Spleen (tissue), 11 donors: Measurements from ENCODE around the gene OR6C3. TPM values are rescaled to one million over a fixed set of nuclear protein-coding genes. Genes with fewer than 3 reads are reported as not detected.

Experiments
- DNase-seq: peaks from one replicate; pipeline ENCODE4 v3.0.0-alpha.2; 2020
- H3K27ac ChIP-seq, 8 donors: fragments of 200-600 bp; sonication (generic) in 7 of 8; 1 replicate in 4 of 8; 2 replicates in 4 of 8; pipeline versions ENCODE4 v1.5.0 to v1.8.0; 2016 to 2021; ENCODE audit warnings: inconsistent platforms in 4 of 8, mild to moderate bottlenecking in 4 of 8, moderate library complexity in 1 of 8
- H3K27me3 ChIP-seq, 7 donors: fragments of 200-600 bp; sonication (generic) in 6 of 7; replicated peaks in 1 of 7; 1 replicate in 4 of 7; 2 replicates in 3 of 7; pipeline versions ENCODE4 v1.5.0 to v1.8.0; 2016 to 2021; ENCODE audit warnings: inconsistent platforms in 3 of 7, mild to moderate bottlenecking in 1 of 7
- H3K36me3 ChIP-seq, 6 donors: fragments of 200-600 bp; sonication (generic) in 5 of 6; 1 replicate in 4 of 6; 2 replicates in 2 of 6; pipeline versions ENCODE4 v1.5.0 to v1.8.0; 2016 to 2021; ENCODE audit warnings: inconsistent platforms in 2 of 6
- H3K4me1 ChIP-seq, 6 donors: fragments of 200-600 bp; sonication (generic) in 5 of 6; 1 replicate in 3 of 6; 2 replicates in 3 of 6; pipeline versions ENCODE4 v1.5.0 to v1.8.0; 2016 to 2021; ENCODE audit warnings: inconsistent platforms in 3 of 6
- H3K4me3 ChIP-seq, 8 donors: fragments of 200-600 bp; sonication (generic) in 7 of 8; 1 replicate in 4 of 8; 2 replicates in 4 of 8; pipeline versions ENCODE4 v1.5.0 to v1.8.0; 2016 to 2021; ENCODE audit warnings: inconsistent platforms in 4 of 8, mild to moderate bottlenecking in 4 of 8, moderate library complexity in 2 of 8
- H3K9me3 ChIP-seq, 8 donors: fragments of 200-600 bp; sonication (generic) in 7 of 8; 1 replicate in 4 of 8; 2 replicates in 4 of 8; pipeline versions ENCODE4 v1.5.0 to v1.8.0; 2016 to 2021; ENCODE audit warnings: inconsistent platforms in 4 of 8
- POLR2A ChIP-seq, 3 donors: fragments of 450-650 bp; IDR thresholded peaks; one replicate each; pipeline ENCODE4 v1.5.1; 2017; ENCODE audit warnings: antibody characterized with exemption in 3 of 3, mild to moderate bottlenecking in 1 of 3
- POLR2AphosphoS5 ChIP-seq, 3 donors: sonication (generic); formaldehyde crosslinking; IDR thresholded peaks; one replicate each; pipeline ENCODE4 v1.5.1; 2017; ENCODE audit warnings: antibody characterized with exemption in 3 of 3
- WGBS, 5 donors: extraction: QIAGEN DNeasy Blood & Tissue Kit in 3 of 5; methylation state at CpG; one replicate each; pipeline versions ENCODE4 v1.1.5 to v1.1.7; 2013 to 2018; 5-methylcytosine and 5-hydroxymethylcytosine counted together
- intact Hi-C: fragments of 100-400 bp; cut with DNase I; formaldehyde crosslinking; loops from one replicate; pipeline ENCODE4 v1.15.0; 2023; ENCODE audit warnings: low total_unique reads
- polyA plus RNA-seq, 3 donors: library from polyadenylated mRNA; stranded (reverse); fragments of 200-250 nt; gene quantifications; one replicate each; pipeline ENCODE4 v1.2.1, GENCODE V29; 2013
- total RNA-seq, 7 donors: library from RNA; depleted of rRNA in 3 of 7; stranded (reverse); fragments of >200 nt in 3 of 7; fragmentation: NEBNext Ultra II Directional in 4 of 7; extraction: Animal tissue kit (Norgen Biotek cat#: 25700) in 4 of 7; gene quantifications; one replicate each; pipeline versions ENCODE4 v1.1.0 to v1.2.1, GENCODE V29; 2016 to 2021
- TF ChIP-seq, protein P1 (sequence below), 11 experiments: fragments of 200-600 bp in 7 of 11; fragments of 450-650 bp in 4 of 11; sonication (generic) in 4 of 11; IDR thresholded peaks in 8 of 11; conservative IDR thresholded peaks in 3 of 11; 1 replicate in 7 of 11; 2 replicates in 4 of 11; pipeline versions ENCODE4 v1.4.0 to v1.8.0; 2016 to 2021; ENCODE audit warnings: antibody characterized with exemption in 11 of 11, inconsistent platforms in 4 of 11, mild to moderate bottlenecking in 1 of 11
- donor health status: healthy with polysubstance abuse.
- donor health status: DM: no; HTN: no; CAD: no; lungs with moderate emphysema.
- donor health status: DM: no; HTN: no; CAD: no.
- donor health status: Bipolar disorder and iron deficiency.
- donor health status: healthy.
- donor health status: DM: no; HTN: no; CAD: no.
- donor health status: DM: yes; HTN: yes; CAD: no.

OR6C3 gene
- total and polyA plus RNA-seq, 10 donors, result not detected

DNA sequence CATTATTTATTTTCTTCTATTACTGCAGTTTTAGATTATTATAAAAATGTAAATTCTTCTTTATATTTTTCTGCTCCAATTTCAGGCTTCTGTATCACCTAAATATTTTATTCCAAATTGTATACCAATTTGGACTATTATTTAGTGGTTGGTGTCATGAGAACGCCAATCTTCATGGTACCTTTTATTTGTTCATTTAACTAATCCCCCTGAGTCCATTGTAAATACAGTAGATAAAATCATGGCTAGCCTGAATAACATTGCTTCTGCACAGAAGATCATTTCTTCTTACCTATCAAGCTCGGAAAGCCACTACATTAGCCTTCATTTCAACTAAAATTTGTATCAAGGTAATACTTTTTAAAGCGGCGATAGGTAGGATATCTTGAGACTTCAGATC, 32.1 kb downstream of the OR6C3 start, which contains the start of gene OR6C75:
OR6C75 (plus strand) TSS at position 301 of the 400 bp plus-strand sequence. CDS start 2,136 bp downstream, outside the sequence.
- no peak for DNase-seq
- Histone ChIP-seq H3K4me3 (no peak within 1 kb of the TSS), H3K9me3 (no peaks in the 10 kb centered on the region), H3K4me1 (no peaks in the 10 kb centered on the region), H3K27me3 (peaks cover 0 to 10% (median 0%) of the 10 kb centered on the region in 7 donors), H3K36me3 (no peaks in the 10 kb centered on the region), H3K27ac (no peak within 1 kb of the TSS)
- WGBS, 5 donors, result 86 to 96% (median 89%) methylated on average over 4 of the region's 4 CpGs
- TF ChIP-seq, protein P1, sequence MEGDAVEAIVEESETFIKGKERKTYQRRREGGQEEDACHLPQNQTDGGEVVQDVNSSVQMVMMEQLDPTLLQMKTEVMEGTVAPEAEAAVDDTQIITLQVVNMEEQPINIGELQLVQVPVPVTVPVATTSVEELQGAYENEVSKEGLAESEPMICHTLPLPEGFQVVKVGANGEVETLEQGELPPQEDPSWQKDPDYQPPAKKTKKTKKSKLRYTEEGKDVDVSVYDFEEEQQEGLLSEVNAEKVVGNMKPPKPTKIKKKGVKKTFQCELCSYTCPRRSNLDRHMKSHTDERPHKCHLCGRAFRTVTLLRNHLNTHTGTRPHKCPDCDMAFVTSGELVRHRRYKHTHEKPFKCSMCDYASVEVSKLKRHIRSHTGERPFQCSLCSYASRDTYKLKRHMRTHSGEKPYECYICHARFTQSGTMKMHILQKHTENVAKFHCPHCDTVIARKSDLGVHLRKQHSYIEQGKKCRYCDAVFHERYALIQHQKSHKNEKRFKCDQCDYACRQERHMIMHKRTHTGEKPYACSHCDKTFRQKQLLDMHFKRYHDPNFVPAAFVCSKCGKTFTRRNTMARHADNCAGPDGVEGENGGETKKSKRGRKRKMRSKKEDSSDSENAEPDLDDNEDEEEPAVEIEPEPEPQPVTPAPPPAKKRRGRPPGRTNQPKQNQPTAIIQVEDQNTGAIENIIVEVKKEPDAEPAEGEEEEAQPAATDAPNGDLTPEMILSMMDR (IDR thresholded peaks at IDR 0.05 in 8 of 11, conservative IDR thresholded peaks at IDR 0.05 in 3 of 11), result no peak
- no peak for TF ChIP-seq POLR2A (IDR thresholded peaks at IDR 0.05)
- intact Hi-C loops, result no loop called here

DNA sequence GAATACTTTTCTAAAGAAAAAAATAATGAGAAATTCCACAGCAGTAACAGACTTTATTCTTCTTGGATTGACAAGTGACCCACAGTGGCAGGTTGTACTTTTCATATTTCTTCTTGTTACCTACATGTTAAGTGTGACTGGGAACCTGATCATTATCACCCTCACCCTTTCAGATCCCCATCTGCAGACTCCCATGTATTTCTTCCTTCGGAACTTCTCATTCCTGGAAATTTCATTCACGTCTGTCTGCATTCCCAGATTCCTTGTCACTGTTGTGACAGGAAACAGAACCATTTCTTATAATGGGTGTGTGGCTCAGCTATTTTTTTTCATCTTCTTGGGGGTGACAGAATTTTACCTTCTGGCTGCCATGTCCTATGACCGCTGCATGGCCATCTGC, 34.5 kb downstream of the OR6C3 start:
- DNase-seq, result no peak
- Histone ChIP-seq H3K36me3 (no peaks in the 10 kb centered on the region), H3K9me3 (no peaks in the 10 kb centered on the region), H3K27me3 (peaks cover 0 to 10% (median 0%) of the 10 kb centered on the region in 7 donors), H3K4me3 (no peak overlapping the region), H3K4me1 (no peaks in the 10 kb centered on the region), H3K27ac (no peak overlapping the region)
- intact Hi-C loops, result no loop called here
- WGBS, 5 donors, result 63 to 85% (median 78%) methylated on average over 3 of the region's 3 CpGs
- TF ChIP-seq, protein P1 (IDR thresholded peaks at IDR 0.05 in 8 of 11, conservative IDR thresholded peaks at IDR 0.05 in 3 of 11), result no peak
- TF ChIP-seq POLR2A (IDR thresholded peaks at IDR 0.05) (no peak), POLR2AphosphoS5 (IDR thresholded peaks at IDR 0.05) (no peak)

DNA sequence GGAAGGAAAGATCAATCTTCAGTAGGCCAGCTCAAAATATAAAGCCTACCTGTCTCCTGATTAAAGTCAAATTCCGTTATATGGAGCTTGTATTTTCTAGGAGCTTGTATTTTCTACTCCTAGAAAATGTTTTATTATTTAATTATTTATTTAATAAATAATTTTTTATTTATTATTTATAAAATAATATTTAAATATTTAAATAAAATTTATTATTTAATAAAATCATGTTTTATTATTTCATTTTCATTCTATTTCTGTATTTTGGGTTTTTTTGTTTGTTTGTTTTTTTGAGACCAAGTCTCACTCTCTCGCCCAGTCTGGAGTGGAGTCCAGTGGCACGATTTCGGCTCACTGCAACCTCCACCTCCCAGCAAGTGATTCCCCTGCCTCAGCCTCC, 42.0 kb downstream of the OR6C3 start:
- H3K36me3 ChIP-seq, result no peaks in the 10 kb centered on the region
- peaks cover 0 to 3% (median 0%) of the 10 kb centered on the region in 7 donors for H3K27me3 ChIP-seq
- WGBS, 5 donors, result 69 to 84% (median 72%) methylated on average over 4 of the region's 4 CpGs
- TF ChIP-seq, protein P1 (IDR thresholded peaks at IDR 0.05 in 8 of 11, conservative IDR thresholded peaks at IDR 0.05 in 3 of 11), result no peak
- TF ChIP-seq POLR2A (IDR thresholded peaks at IDR 0.05) (no peak), POLR2AphosphoS5 (IDR thresholded peaks at IDR 0.05) (no peak)
- H3K4me1 ChIP-seq, result no peaks in the 10 kb centered on the region
- no peak for DNase-seq
- intact Hi-C loops, result no loop called here
- H3K9me3 ChIP-seq, result no peaks in the 10 kb centered on the region
- H3K4me3 ChIP-seq, result no peak overlapping the region
- no peak overlapping the region for H3K27ac ChIP-seq

Other genes with a start within 250 kb of the OR6C3 start
- gene OR9K2, start 204.3 kb upstream of the OR6C3 start, total RNA-seq, result not detected
- gene OR9K2, start 204.3 kb upstream of the OR6C3 start, polyA plus RNA-seq, result not detected
- gene OR10A7, start 109.7 kb upstream of the OR6C3 start, total RNA-seq, result not detected
- not detected for gene OR10A7, start 109.7 kb upstream of the OR6C3 start, polyA plus RNA-seq
- not detected for gene OR6C74, start 86.1 kb upstream of the OR6C3 start, total RNA-seq
- gene OR6C74, start 86.1 kb upstream of the OR6C3 start, polyA plus RNA-seq, result not detected
- not detected for gene OR6C6, start 34.2 kb upstream of the OR6C3 start, total RNA-seq
- gene OR6C6, start 34.2 kb upstream of the OR6C3 start, polyA plus RNA-seq, result not detected
- not detected for gene OR6C1, start 16.4 kb upstream of the OR6C3 start, total RNA-seq
- not detected for gene OR6C1, start 16.4 kb upstream of the OR6C3 start, polyA plus RNA-seq
- gene OR6C75, start 32.2 kb downstream of the OR6C3 start, total RNA-seq, result not detected
- gene OR6C75, start 32.2 kb downstream of the OR6C3 start, polyA plus RNA-seq, result not detected
- not detected for gene OR6C65, start 69.8 kb downstream of the OR6C3 start, total RNA-seq
- not detected for gene OR6C65, start 69.8 kb downstream of the OR6C3 start, polyA plus RNA-seq
- not detected for gene OR6C76, start 95.5 kb downstream of the OR6C3 start, total RNA-seq
- not detected for gene OR6C76, start 95.5 kb downstream of the OR6C3 start, polyA plus RNA-seq
- gene OR6C2, start 113.3 kb downstream of the OR6C3 start, total RNA-seq, result not detected
- not detected for gene OR6C2, start 113.3 kb downstream of the OR6C3 start, polyA plus RNA-seq
- not detected for gene OR6C70, start 139.4 kb downstream of the OR6C3 start, total RNA-seq
- gene OR6C70, start 139.4 kb downstream of the OR6C3 start, polyA plus RNA-seq, result not detected
- not detected for gene OR6C68, start 161.6 kb downstream of the OR6C3 start, total RNA-seq
- not detected for gene OR6C68, start 161.6 kb downstream of the OR6C3 start, polyA plus RNA-seq
- not detected for gene OR6C4, start 218.9 kb downstream of the OR6C3 start, total RNA-seq
- gene OR6C4, start 218.9 kb downstream of the OR6C3 start, polyA plus RNA-seq, result not detected
- not detected for gene OR2AP1, start 241.7 kb downstream of the OR6C3 start, total RNA-seq
- gene OR2AP1, start 241.7 kb downstream of the OR6C3 start, polyA plus RNA-seq, result not detected